Measurements from ENCODE around the gene LEMD3.

DNA sequence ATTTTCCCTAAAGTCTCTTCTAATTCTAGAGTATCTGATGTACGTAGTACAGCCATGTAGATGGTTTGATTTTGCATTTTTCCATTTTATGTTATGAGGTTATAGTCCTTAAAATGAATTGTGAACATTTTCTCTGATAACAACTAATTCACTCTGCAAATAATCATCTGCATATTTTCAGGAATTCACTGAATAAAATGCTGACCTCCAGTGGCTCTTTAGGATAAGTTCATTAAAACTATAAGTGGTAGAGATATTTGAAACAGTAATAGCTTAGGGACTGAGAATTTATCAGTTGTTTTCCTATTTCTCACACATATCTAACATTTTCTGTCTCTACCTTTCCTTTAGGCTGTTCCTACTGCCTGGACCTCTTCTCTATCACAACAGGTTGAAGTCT, 113.5 kb downstream of the LEMD3 start:
- TF ChIP-seq CTCF (IDR thresholded peaks at IDR 0.05) (no peak), POLR2AphosphoS5 (IDR thresholded peaks at IDR 0.05) (no peak), POLR2A (IDR thresholded peaks at IDR 0.05) (no peak)

Data from prostate gland (tissue), 2 donors.